ENCODE results near the gene PHKA1. TPM values are rescaled to one million over a fixed set of nuclear protein-coding genes. Genes with fewer than 3 reads are reported as not detected.

The PHKA1 gene
- total RNA-seq, 1 experiment from 2014 or later, result 17.2 TPM

GRCh38 chrX:72727846-72728245 lies 13.7 kb upstream of the PHKA1 start:
- TF ChIP-seq CTCF (conservative IDR thresholded peaks at IDR 0.05) (no peak), EZH2 (IDR thresholded peaks at IDR 0.05; ENCODE audit: low read depth) (no peak)
- intact Hi-C loops (cut with micrococcal nuclease; ENCODE audit: unreplicated experiment), result no loop called here
- Histone ChIP-seq H3K4me1 (replicated peaks; ENCODE audit: insufficient read depth) (no peaks in the 10 kb centered on the region), H3K27me3 (ENCODE audit: insufficient read depth, low read depth) (0 out of 2 replicates have a peak, but pooled peaks cover 3% of the 10 kb centered on the region), H2AFZ (no peak overlapping the region), H4K20me1 (ENCODE audit: insufficient read depth) (no peaks in the 10 kb centered on the region), H3K9me3 (ENCODE audit: insufficient read depth, low read depth) (no peaks in the 10 kb centered on the region), H3K79me2 (ENCODE audit: low read depth) (no peaks in the 10 kb centered on the region), H3K27ac (no peak overlapping the region), H3K9me2 (ENCODE audit: insufficient read depth) (no peaks in the 10 kb centered on the region), H3F3A (ENCODE audit: insufficient read depth, low read depth) (no peaks in the 10 kb centered on the region), H3K36me3 (ENCODE audit: low read depth) (no peaks in the 10 kb centered on the region), H3K4me3 (no peak overlapping the region), H3K4me2 (no peak overlapping the region)
- ChIA-PET POLR2A (ENCODE audit: unreplicated experiment) (no interaction called here), CTCF (interaction anchor here (0.7 kb wide), 1 partner anchor 1257 kb away, joined by 4 read pairs; no protein-coding TSS in a partner anchor)
- no peak for DNase-seq
- no TSS peak for BruUV-seq (replicated peaks)

- BruUV-seq (replicated peaks), result no TSS peak
- Histone ChIP-seq H3K4me1 (replicated peaks; ENCODE audit: insufficient read depth) (peaks cover 8% of the 10 kb centered on the region), H3K79me2 (ENCODE audit: low read depth) (peaks cover 10% of the 10 kb centered on the region), H3K36me3 (ENCODE audit: low read depth) (no peaks in the 10 kb centered on the region), H3K4me2 (no peak overlapping the region), H4K20me1 (ENCODE audit: insufficient read depth) (no peaks in the 10 kb centered on the region), H2AFZ (no peak overlapping the region), H3K9me2 (ENCODE audit: insufficient read depth) (no peaks in the 10 kb centered on the region), H3K27me3 (ENCODE audit: insufficient read depth, low read depth) (no peaks in the 10 kb centered on the region), H3K9me3 (ENCODE audit: insufficient read depth, low read depth) (no peaks in the 10 kb centered on the region), H3K4me3 (no peak overlapping the region), H3F3A (ENCODE audit: insufficient read depth, low read depth) (peaks cover 8% of the 10 kb centered on the region), H3K27ac (no peak overlapping the region)
- CTCF ChIA-PET, result no interaction called here
- POLR2A ChIA-PET (ENCODE audit: unreplicated experiment), result no interaction called here
- DNase-seq, result no peak
- intact Hi-C loops (cut with micrococcal nuclease; ENCODE audit: unreplicated experiment), result no loop called here
- TF ChIP-seq EZH2 (IDR thresholded peaks at IDR 0.05; ENCODE audit: low read depth), result no peak
- TF ChIP-seq CTCF (conservative IDR thresholded peaks at IDR 0.05), result no peak
Measured at GRCh38 chrX:72716766-72717165, 2.7 kb upstream of the PHKA1 start.

GRCh38 chrX:72715546-72715945 lies 1.4 kb upstream of the PHKA1 start:
- ChIA-PET CTCF (no interaction called here), POLR2A (ENCODE audit: unreplicated experiment) (no interaction called here)

More at GRCh38 chrX:72715546-72715945, 1.4 kb upstream of the PHKA1 start:
- H3K4me2 ChIP-seq, result peak overlapping the region; percentile 88
- no peaks in the 10 kb centered on the region for H3K9me2 ChIP-seq (ENCODE audit: insufficient read depth)
- H3K27me3 ChIP-seq (ENCODE audit: insufficient read depth, low read depth), result no peaks in the 10 kb centered on the region
- intact Hi-C loops (cut with micrococcal nuclease; ENCODE audit: unreplicated experiment), result loop anchor here (2.0 kb wide), 1 partner anchor 95 kb away; no protein-coding TSS in a partner anchor
- peak overlapping the region; percentile 87 for H2AFZ ChIP-seq
- no peaks in the 10 kb centered on the region for H3K36me3 ChIP-seq (ENCODE audit: low read depth)
- no TSS peak for BruUV-seq (replicated peaks)
- H3K9me3 ChIP-seq (ENCODE audit: insufficient read depth, low read depth), result no peaks in the 10 kb centered on the region
- peaks cover 8% of the 10 kb centered on the region for H3K4me1 ChIP-seq (replicated peaks; ENCODE audit: insufficient read depth)
- peak overlapping the region; percentile 77 for H3K4me3 ChIP-seq
- H3K79me2 ChIP-seq (ENCODE audit: low read depth), result peaks cover 10% of the 10 kb centered on the region
- no peak for TF ChIP-seq CTCF (conservative IDR thresholded peaks at IDR 0.05)
- TF ChIP-seq EZH2 (IDR thresholded peaks at IDR 0.05; ENCODE audit: low read depth), result no peak
- no peaks in the 10 kb centered on the region for H4K20me1 ChIP-seq (ENCODE audit: insufficient read depth)
- peak overlapping the region; percentile 70 for H3K27ac ChIP-seq
- H3F3A ChIP-seq (ENCODE audit: insufficient read depth, low read depth), result peaks cover 8% of the 10 kb centered on the region
- no peak for DNase-seq
